Lower lobe of right lung (tissue), 2 donors: ENCODE results near the gene UPF3B. TPM values are rescaled to one million over a fixed set of nuclear protein-coding genes. Genes with fewer than 3 reads are reported as not detected.
"Not testable (repeated sequence)": the region's sequence is repeated elsewhere in the genome, so short reads cannot be mapped to it uniquely, and the experiment has no call there.

Experiments
- ATAC-seq, 2 donors: fragments of 200-7000 bp; cut with Tn5 transposase; one replicate each; pipeline ENCODE4 v1.9.1; 2020 to 2022; ENCODE audit warnings: mild to moderate bottlenecking in 2 of 2, moderate library complexity in 2 of 2
- DNase-seq: peaks from one replicate; pipeline ENCODE4 v3.0.0-alpha.2; 2020
- H3K27ac ChIP-seq: fragments of 200-600 bp; one replicate; pipeline ENCODE4 v1.8.0; 2022
- H3K27me3 ChIP-seq: fragments of 200-600 bp; one replicate; pipeline ENCODE4 v1.8.0; 2022; ENCODE audit warnings: low read depth
- H3K36me3 ChIP-seq: fragments of 200-600 bp; one replicate; pipeline ENCODE4 v1.8.0; 2022; ENCODE audit warnings: mild to moderate bottlenecking
- H3K4me1 ChIP-seq: fragments of 200-600 bp; one replicate; pipeline ENCODE4 v1.8.0; 2022
- H3K4me3 ChIP-seq: fragments of 200-600 bp; one replicate; pipeline ENCODE4 v1.8.0; 2022; ENCODE audit warnings: mild to moderate bottlenecking
- H3K9me3 ChIP-seq: fragments of 200-600 bp; one replicate; pipeline ENCODE4 v1.8.0; 2022
- intact Hi-C: fragments of 100-400 bp; cut with DNase I; formaldehyde crosslinking; loops from one replicate; pipeline ENCODE4 v1.11.0; 2022
- long read RNA-seq: library from polyadenylated mRNA; unstranded; transcript quantifications from one replicate; pipeline ENCODE4 v2.0.0, GENCODE V29; 2021
- total RNA-seq: library from RNA; stranded (reverse); fragmentation: NEBNext Ultra II Directional; extraction: Animal tissue kit (Norgen Biotek cat#: 25700); gene quantifications from one replicate; pipeline ENCODE4 v1.2.1, GENCODE V29; 2021
- TF ChIP-seq, protein P1 (sequence below): fragments of 200-600 bp; IDR thresholded peaks from one replicate; pipeline ENCODE4 v1.8.0; 2022; ENCODE audit warnings: antibody characterized with exemption, mild to moderate bottlenecking
- donor health status: DM: no; HTN: yes; CAD: no; lungs with severe emphysema.

The UPF3B gene, protein sequence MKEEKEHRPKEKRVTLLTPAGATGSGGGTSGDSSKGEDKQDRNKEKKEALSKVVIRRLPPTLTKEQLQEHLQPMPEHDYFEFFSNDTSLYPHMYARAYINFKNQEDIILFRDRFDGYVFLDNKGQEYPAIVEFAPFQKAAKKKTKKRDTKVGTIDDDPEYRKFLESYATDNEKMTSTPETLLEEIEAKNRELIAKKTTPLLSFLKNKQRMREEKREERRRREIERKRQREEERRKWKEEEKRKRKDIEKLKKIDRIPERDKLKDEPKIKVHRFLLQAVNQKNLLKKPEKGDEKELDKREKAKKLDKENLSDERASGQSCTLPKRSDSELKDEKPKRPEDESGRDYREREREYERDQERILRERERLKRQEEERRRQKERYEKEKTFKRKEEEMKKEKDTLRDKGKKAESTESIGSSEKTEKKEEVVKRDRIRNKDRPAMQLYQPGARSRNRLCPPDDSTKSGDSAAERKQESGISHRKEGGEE
- 6.6 TPM for total RNA-seq
- long read RNA-seq, partial matches to known transcripts: 17 of 21 reads
- long read RNA-seq, other reads (novel, unspliced or antisense): 3 of 21 reads

DNA sequence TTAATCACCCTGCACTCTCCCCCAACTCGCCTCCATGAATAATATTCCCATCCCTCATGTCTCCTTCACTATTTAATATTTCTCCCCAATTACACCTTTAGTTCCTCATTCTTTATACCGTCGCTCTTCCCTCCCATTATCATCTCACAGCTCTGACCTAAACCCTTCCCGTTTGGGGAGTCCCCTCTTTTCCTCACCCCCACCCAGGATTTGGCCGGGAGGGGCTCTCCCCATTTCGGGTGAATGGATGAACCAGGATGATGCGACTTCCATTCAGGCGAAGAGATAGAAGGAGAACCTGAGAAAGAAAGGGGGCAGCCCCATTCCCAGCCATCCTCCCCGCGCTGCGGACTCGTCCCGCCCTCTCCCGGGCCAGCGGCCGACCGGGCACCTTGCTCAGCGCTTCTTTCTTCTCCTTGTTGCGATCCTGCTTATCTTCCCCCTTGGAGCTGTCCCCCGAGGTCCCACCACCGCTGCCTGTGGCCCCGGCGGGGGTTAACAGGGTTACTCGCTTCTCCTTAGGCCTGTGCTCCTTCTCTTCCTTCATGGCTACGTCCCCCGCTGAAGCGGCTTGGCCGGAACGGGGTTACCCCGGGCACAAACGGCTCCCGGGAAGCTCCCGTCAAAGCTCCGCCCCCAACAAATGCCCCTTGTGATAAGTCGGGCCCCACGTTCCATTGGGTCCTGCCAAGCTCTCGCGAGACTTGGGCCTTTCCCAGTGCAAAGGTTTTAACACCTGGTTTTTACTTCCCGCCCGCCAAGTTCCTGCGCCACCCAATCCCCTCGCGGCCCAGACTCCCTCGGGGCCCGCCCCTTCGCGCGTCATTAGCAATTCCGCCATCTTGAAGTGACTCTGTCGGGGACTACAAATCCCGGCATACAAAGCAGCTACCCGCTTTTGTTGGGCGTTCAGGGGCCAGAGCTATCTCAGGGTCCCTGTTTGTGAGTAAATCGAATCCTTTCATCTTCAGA is at the start of gene UPF3B:
UPF3B (minus strand) TSS at position 582 of the 972 bp plus-strand sequence; CDS start at position 547, 35 bp downstream.
- TF ChIP-seq, protein P1, sequence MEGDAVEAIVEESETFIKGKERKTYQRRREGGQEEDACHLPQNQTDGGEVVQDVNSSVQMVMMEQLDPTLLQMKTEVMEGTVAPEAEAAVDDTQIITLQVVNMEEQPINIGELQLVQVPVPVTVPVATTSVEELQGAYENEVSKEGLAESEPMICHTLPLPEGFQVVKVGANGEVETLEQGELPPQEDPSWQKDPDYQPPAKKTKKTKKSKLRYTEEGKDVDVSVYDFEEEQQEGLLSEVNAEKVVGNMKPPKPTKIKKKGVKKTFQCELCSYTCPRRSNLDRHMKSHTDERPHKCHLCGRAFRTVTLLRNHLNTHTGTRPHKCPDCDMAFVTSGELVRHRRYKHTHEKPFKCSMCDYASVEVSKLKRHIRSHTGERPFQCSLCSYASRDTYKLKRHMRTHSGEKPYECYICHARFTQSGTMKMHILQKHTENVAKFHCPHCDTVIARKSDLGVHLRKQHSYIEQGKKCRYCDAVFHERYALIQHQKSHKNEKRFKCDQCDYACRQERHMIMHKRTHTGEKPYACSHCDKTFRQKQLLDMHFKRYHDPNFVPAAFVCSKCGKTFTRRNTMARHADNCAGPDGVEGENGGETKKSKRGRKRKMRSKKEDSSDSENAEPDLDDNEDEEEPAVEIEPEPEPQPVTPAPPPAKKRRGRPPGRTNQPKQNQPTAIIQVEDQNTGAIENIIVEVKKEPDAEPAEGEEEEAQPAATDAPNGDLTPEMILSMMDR: no peak
- H3K9me3 ChIP-seq: no peaks in the 10 kb centered on the region
- no peaks in the 10 kb centered on the region for H3K27me3 ChIP-seq
- H3K4me1 ChIP-seq: no peaks in the 10 kb centered on the region
- DNase-seq (peak; percentile 97), ATAC-seq (peak; percentile 97 to 99)
- peaks cover 14% of the 10 kb centered on the region for H3K36me3 ChIP-seq
- H3K27ac ChIP-seq: peak within 1 kb of the TSS; percentile 76
- peak within 1 kb of the TSS; percentile 71 for H3K4me3 ChIP-seq
- intact Hi-C loops: no loop called here

DNA sequence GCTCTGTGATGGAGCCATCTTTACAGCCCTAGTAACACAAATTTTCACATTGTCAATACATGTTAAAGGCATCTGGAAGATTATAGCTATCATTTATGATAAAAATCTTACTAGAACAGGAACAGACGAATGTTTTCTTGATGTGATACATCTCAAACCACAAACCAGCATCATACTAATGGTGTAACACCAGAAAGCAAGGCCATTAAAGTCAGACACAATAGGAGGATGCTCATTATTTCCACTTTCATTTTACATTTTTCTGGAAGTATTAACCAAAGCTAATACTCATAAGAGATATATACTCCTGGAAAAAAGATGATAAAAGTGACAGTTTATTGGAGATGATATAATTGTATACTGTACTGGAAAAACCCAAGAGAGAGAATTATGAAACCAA is 48.2 kb upstream of the UPF3B start:
- Histone ChIP-seq H3K27ac (no peak overlapping the region), H3K4me1 (no peaks in the 10 kb centered on the region), H3K36me3 (no peaks in the 10 kb centered on the region), H3K27me3 (no peaks in the 10 kb centered on the region), H3K4me3 (no peak overlapping the region), H3K9me3 (no peaks in the 10 kb centered on the region)
- intact Hi-C loops: no loop called here
- ATAC-seq: no peak
- DNase-seq: no peak
- TF ChIP-seq, protein P1: no peak

DNA sequence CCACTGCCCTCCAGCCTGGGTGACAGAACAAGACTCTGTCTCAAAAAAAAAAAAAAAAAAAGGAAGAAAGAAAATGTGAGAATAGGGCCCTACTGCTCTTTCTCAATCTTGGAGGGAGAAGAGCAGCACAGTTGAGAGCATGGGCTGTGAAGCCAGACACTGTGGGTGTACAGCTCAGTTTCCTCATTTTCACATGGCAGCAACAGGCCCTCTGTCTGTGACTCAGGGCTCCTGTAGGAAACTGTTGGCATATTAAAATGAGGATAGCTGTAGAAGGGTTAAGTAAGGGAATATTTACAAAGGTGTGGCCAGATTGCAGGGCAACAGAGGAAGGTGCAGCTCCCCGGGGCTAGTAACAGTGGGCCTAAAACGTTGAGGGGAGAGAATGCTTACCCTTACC is 46.4 kb upstream of the UPF3B start:
- DNase-seq (no peak), ATAC-seq (peak; percentile 66 to 77)
- no peak overlapping the region for H3K27ac ChIP-seq
- H3K4me3 ChIP-seq: no peak overlapping the region
- intact Hi-C loops: no loop called here
- H3K9me3 ChIP-seq: no peaks in the 10 kb centered on the region
- no peaks in the 10 kb centered on the region for H3K4me1 ChIP-seq
- TF ChIP-seq, protein P1: no peak
- no peaks in the 10 kb centered on the region for H3K27me3 ChIP-seq
- no peaks in the 10 kb centered on the region for H3K36me3 ChIP-seq

DNA sequence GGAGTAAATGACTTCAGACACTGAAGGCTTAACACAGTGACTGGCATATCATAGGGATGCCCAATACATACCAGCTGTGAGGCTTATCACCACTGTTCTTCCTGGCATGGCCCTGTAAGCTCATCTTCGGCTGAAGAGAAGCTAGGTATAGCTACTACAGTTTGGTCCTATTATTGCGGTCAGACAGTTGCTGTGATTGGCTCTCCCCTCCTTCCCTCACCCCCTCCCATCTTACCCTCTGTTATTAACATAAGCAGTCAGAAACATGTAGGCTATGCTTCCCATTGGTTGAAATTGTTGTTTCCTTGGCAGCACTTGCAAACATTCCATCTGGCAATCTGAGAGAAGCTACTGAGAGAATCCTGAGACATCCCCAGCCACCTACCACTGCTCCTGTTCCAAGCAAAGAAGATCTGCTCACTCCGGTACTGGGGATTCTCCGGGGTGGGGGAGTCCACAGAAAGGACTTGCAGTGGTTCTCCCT is 43.1 kb upstream of the UPF3B start, which contains the start of gene AKAP14:
AKAP14 (plus strand) TSS at position 51 of the 484 bp plus-strand sequence. CDS start 7,331 bp downstream, outside the sequence.
- H3K27ac ChIP-seq: no peak within 1 kb of the TSS
- TF ChIP-seq, protein P1: no peak
- H3K36me3 ChIP-seq: no peaks in the 10 kb centered on the region
- intact Hi-C loops: no loop called here
- no peaks in the 10 kb centered on the region for H3K4me1 ChIP-seq
- H3K4me3 ChIP-seq: no peak within 1 kb of the TSS
- no peak for DNase-seq
- H3K27me3 ChIP-seq: no peaks in the 10 kb centered on the region
- ATAC-seq: no peak
- no peaks in the 10 kb centered on the region for H3K9me3 ChIP-seq

DNA sequence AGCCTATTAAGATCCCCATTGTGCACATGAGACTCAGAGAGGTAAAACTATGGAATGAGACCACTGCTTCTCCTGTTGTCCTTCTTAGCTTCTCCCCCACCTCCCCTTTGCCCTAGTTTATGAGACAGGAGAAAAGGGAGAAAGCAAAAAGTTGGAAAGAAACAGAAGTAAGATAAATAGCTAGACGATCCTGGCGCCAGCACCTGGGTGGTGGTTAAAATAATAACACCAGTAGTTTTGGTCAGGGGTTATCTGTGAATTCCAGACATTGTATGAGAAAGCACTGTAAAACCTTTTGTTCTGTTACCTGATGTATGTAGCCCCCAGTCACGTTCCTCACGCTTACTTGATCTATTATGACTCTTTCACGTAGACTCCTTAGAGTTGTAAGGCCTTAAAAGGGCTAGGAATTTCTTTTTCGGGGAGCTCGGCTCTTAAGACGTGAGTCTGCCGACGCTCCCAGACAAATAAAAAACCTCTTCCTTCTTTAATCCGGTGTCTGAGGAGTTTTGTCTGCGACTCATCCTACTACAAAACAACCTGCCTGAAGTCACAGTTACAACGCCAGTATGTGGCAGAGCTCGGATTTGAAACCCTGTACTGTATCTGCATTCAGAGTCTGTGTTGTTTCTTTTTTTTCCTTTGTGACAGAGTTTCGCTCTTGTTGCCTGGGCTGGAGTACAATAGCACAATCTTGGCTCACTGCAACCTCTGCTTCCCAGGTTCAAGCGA is 39.4 kb upstream of the UPF3B start:
- ATAC-seq, H3K4me1 ChIP-seq, H3K27ac ChIP-seq, H3K27me3 ChIP-seq, DNase-seq, H3K9me3 ChIP-seq, H3K4me3 ChIP-seq, H3K36me3 ChIP-seq, intact Hi-C loops: not testable (repeated sequence)

DNA sequence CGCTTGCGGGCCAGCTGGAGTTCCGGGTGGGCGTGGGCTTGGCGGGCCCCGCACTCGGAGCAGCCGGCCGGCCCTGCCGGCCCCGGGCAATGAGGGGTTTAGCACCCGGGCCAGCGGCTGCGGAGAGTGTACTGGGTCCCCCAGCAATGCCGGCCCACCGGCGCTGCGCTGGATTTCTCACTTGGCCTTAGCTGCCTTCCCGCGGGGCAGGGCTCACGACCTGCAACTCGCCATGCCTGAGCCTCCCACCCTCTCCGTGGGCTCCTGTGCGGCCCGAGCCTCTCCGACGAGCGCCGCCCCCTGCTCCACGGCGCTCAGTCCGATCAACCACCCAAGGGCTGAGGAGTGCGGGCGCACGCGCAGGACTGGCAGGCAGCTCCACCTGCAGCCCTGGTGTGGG is 37.9 kb upstream of the UPF3B start:
- intact Hi-C loops, H3K4me3 ChIP-seq, H3K9me3 ChIP-seq, DNase-seq, ATAC-seq, H3K27me3 ChIP-seq, H3K27ac ChIP-seq, H3K4me1 ChIP-seq, H3K36me3 ChIP-seq: not testable (repeated sequence)
